ENCODE results near the gene LLGL1.

The LLGL1 gene

GRCh38 chr17:18229771-18230170 lies 4.3 kb downstream of the LLGL1 start:
- no peak for DNase-seq (ENCODE audit: low read depth in 2 of 2)

GRCh38 chr17:18230288-18231141 lies 5.1 kb downstream of the LLGL1 start:
- DNase-seq (ENCODE audit: low read depth in 2 of 2): no peak

- DNase-seq (ENCODE audit: low read depth in 2 of 2): no peak
Measured at GRCh38 chr17:18231164-18231563, 5.7 kb downstream of the LLGL1 start.

- no peak for DNase-seq (ENCODE audit: low read depth in 2 of 2)
Measured at GRCh38 chr17:18233803-18234518, 8.5 kb downstream of the LLGL1 start.

GRCh38 chr17:18234853-18235380 lies 9.5 kb downstream of the LLGL1 start:
- no peak for DNase-seq (ENCODE audit: low read depth in 2 of 2)

- peak in 1 of 2 experiments; percentile 26 for DNase-seq (ENCODE audit: low read depth in 2 of 2)
Measured at GRCh38 chr17:18235743-18236256, 10.4 kb downstream of the LLGL1 start.

GRCh38 chr17:18236494-18236893 lies 11.1 kb downstream of the LLGL1 start:
- DNase-seq (ENCODE audit: low read depth in 2 of 2): no peak

- no peak for DNase-seq (ENCODE audit: low read depth in 2 of 2)
Measured at GRCh38 chr17:18237461-18237860, 12.0 kb downstream of the LLGL1 start.

- DNase-seq (ENCODE audit: low read depth in 2 of 2): no peak
Measured at GRCh38 chr17:18238299-18238698, 12.9 kb downstream of the LLGL1 start.

GRCh38 chr17:18240449-18240848 lies 15.0 kb downstream of the LLGL1 start:
- DNase-seq (ENCODE audit: low read depth in 2 of 2): no peak

GRCh38 chr17:18241229-18241871 lies 15.9 kb downstream of the LLGL1 start:
- no peak for DNase-seq (ENCODE audit: low read depth in 2 of 2)

- no peak for DNase-seq (ENCODE audit: low read depth in 2 of 2)
Measured at GRCh38 chr17:18245038-18245776, 19.8 kb downstream of the LLGL1 start.

- no peak for DNase-seq (ENCODE audit: low read depth in 2 of 2)
Measured at GRCh38 chr17:18246109-18246725, 20.8 kb downstream of the LLGL1 start.

- peak in 1 of 2 experiments; percentile 49 for DNase-seq (ENCODE audit: low read depth in 2 of 2)
Measured at GRCh38 chr17:18246880-18247612, 21.6 kb downstream of the LLGL1 start.

- no peak for DNase-seq (ENCODE audit: low read depth in 2 of 2)
Measured at GRCh38 chr17:18247613-18248001, 22.2 kb downstream of the LLGL1 start.

- DNase-seq (ENCODE audit: low read depth in 2 of 2): peak in 1 of 2 experiments; percentile 52
Measured at GRCh38 chr17:18248300-18248731, 22.9 kb downstream of the LLGL1 start.

- DNase-seq (ENCODE audit: low read depth in 2 of 2): no peak
Measured at GRCh38 chr17:18248811-18249210, 23.4 kb downstream of the LLGL1 start.

GRCh38 chr17:18250259-18250658 lies 24.8 kb downstream of the LLGL1 start:
- no peak for DNase-seq (ENCODE audit: low read depth in 2 of 2)

GRCh38 chr17:18250708-18251107 lies 25.3 kb downstream of the LLGL1 start:
- no peak for DNase-seq (ENCODE audit: low read depth in 2 of 2)

GRCh38 chr17:18251204-18251603 lies 25.8 kb downstream of the LLGL1 start:
- no peak for DNase-seq (ENCODE audit: low read depth in 2 of 2)
